Inferior parietal cortex (tissue), 1 donor: ENCODE data around the gene RGPD4.
"Not testable (repeated sequence)": the region's sequence is repeated elsewhere in the genome, so short reads cannot be mapped to it uniquely, and the experiment has no call there.

Experiments used
- DNase-seq: peaks from one replicate; pipeline ENCODE4 v3.0.0-alpha.2; 2016; ENCODE audit errors: extremely low spot score

Gene RGPD4

GRCh38 chr2:107826749-107827148 is at the start of gene RGPD4:
Gene RGPD4, plus strand, starts transcription at chr2:107826892. Its CDS starts 122 bp downstream, at chr2:107827014.
- DNase-seq = not testable (repeated sequence)

GRCh38 chr2:107777974-107778373 is 48.7 kb upstream of the RGPD4 start:
- DNase-seq = no peak

- no peak for DNase-seq
Measured at GRCh38 chr2:107785756-107786155, 40.9 kb upstream of the RGPD4 start.

- DNase-seq = no peak
Measured at GRCh38 chr2:107790837-107791236, 35.9 kb upstream of the RGPD4 start.

GRCh38 chr2:107801498-107801897 is 25.2 kb upstream of the RGPD4 start:
- no peak for DNase-seq

GRCh38 chr2:107804608-107805498 is 21.8 kb upstream of the RGPD4 start:
- DNase-seq = no peak

DNA sequence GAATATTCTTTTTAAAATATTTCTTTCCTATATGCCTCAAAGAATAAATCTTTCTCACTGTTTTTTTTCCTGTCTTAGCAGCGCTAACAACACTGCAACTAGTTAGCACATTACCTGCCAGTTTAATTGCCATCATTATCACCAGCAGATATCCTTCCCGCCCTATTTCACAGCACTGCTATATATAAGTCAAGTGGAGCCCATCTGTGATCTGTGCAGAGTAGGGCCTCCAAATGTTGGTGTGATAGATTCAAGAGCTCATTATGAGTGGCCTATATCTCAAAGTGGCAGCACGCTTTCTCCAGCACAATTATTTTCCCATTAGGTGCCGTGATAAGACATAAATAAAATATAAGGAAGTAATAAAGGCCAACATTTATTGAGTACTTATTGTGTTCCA is 19.8 kb upstream of the RGPD4 start:
- no peak for DNase-seq

GRCh38 chr2:107807988-107808387 is 18.7 kb upstream of the RGPD4 start:
- DNase-seq = no peak

DNA sequence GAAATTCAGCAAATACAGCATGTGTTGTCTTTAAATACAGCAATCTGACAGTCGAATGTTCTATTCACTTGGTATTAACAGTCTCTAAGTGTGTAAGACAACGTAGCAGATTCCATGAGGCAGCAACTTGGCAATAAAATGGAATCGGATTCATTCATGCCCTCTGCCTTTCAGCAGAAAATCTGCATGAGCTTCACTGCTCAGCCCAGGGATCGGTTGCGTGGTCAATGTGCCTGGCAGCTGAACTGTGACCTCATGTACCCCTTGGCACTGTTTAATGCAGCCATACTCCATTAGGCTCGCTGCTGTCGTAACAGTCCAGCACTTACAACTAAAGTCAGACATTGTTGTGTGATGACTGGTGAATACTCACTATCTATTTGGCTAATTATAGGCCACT is 17.7 kb upstream of the RGPD4 start:
- no peak for DNase-seq

DNA sequence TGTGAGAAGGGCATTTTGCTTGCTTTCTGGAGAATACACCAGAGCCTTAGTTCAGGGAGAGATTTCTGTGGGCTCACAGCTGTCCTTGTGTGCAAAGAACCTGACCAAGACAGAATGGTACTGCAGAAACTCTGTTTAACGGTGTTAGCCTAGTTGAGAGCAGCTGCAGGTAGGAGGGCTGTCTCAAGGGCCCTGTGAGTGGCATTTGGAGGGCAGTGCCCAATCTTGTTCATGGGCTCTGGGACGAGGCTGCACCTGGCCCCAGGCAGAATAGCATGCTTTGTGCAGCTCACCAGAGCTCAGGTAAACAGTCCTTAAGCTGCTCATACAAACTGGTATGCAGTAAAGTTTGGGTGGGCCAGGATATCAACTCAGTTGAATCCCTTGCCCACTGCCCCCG is 16.9 kb upstream of the RGPD4 start:
- DNase-seq = no peak

GRCh38 chr2:107810734-107811133 is 16.0 kb upstream of the RGPD4 start:
- DNase-seq = no peak

DNA sequence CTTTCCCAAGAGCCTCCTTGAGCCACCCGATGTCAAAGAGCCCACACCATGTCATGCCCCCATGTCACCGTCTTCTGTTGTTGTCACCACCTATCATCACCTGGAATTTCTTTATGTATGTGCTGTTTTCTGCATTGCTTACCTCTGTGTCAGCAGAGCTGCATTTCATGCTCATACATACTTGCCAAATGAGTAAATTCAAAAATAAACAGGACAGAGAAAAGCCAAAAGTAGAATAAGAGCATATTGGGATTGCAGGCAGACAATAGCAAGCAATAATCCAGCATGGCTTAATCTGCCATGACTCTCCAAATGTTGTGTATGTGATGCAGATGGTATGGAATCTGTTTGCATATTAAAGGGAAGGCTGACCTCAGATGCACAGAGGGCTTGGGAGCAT is 15.3 kb upstream of the RGPD4 start:
- no peak for DNase-seq

GRCh38 chr2:107812006-107812405 is 14.7 kb upstream of the RGPD4 start:
- DNase-seq = no peak

- no peak for DNase-seq
Measured at GRCh38 chr2:107817378-107817777, 9.3 kb upstream of the RGPD4 start.

- no peak for DNase-seq
Measured at GRCh38 chr2:107822302-107822701, 4.4 kb upstream of the RGPD4 start.

DNA sequence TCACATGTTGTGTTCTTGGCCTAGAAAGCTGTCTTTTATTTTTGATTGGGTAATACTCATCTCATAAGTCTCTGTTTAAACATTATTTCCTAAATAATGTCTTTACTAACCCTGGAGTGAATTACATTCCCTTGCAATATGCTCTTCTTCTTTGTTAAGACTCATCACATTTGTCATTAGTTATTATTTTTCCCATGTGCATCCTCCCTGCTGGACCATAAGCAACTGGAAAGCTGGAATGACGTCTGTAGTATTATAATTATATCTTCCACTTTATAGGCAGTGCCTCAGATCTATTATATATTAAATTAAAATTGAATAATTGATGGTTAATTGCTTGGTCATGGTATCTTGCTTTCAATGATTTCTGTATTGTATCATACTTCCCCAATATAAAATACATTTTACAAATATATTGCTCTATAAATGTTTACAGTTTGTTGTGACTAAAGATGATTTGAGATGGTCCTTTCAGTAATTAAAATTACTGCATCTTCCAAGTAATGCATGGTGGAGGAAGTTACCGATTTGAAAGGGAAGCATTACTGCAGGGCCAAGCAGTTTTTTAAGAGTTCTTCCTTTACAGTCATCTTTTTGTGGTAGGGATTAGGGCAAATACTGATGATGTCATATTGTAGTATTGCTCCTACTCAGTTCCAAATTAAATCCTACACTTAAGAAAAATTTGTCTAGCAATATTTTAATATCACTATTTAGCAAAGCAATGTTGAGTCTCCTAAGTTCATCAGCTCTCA is 2.1 kb upstream of the RGPD4 start:
- DNase-seq = no peak

DNA sequence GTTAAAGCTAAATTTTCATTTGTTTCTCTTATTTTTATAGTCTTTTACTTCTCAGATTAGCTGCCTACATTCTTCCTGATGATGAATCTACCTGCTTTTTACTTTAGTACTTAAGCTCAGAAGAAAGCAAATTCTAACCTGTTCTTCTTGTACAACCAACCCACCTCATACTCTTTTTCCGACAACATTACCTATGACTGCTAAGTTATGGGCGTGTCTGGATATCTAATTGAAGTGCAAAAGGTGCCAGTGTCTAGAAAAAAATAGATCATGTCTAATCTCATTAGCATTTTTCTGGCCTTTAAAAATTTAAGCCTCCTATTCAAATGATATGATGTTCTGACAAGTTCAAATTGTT is 1.5 kb upstream of the RGPD4 start:
- no peak for DNase-seq

DNA sequence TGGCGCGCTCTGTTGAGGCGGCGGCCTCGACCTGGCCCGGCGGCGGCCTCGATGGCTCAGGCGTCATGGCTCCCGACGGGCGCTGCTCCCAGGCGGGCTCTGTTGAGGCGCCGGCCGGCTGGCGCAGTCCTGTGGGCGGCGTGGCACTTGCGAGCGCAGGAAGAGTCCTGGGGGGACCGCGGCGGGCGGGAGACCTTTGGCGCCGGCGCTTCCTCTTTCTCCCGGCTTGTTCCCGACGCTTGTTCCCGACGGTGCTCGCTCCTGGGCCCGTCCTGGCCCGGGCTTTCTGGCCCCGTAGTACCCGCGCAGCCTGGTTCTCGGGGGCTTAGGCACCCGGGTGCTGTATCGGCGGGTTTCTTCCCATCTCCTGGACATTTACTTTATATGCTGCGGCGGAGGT is 2.8 kb downstream of the RGPD4 start:
- DNase-seq = not testable (repeated sequence)

DNA sequence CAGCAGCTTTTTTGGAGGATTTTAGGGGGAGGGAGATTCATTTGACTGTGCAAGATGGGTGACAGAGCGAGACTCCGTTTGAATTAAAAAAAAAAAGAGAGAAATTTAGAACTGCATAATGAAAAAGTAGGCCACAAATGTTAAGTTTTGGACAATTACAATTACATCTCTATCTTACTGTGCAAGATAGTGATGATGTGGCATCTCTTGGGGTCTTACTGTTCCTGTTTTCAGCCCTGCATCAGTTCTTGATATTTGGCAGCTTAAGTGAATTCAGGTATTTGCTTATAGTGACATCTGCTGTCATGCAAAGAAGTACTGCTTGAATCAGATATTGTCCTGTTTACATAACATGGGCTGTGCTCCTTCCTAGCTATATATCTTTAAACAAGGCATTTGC is 6.5 kb downstream of the RGPD4 start:
- DNase-seq = not testable (repeated sequence)

DNA sequence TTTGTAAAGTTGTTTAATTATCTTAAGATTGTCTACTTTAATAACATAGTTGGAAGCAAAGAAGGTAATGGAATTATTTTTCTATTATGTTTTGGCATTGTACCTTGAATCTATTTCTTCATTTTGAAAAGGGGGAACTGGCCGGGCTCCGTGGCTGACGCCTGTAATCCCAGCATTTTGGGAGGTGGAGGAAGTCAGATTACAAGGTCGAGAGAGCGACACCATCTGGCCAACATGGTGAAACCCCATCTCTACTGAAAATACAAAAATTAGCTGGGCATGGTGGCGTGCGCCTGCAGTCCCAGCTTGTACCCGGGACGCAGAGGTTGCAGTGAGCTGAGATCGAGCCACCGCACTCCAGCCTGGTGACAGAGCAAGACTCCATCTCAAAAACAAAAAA is 6.9 kb downstream of the RGPD4 start:
- DNase-seq = not testable (repeated sequence)

GRCh38 chr2:107916121-107916520 is 89.4 kb downstream of the RGPD4 start:
- not testable (repeated sequence) for DNase-seq

DNA sequence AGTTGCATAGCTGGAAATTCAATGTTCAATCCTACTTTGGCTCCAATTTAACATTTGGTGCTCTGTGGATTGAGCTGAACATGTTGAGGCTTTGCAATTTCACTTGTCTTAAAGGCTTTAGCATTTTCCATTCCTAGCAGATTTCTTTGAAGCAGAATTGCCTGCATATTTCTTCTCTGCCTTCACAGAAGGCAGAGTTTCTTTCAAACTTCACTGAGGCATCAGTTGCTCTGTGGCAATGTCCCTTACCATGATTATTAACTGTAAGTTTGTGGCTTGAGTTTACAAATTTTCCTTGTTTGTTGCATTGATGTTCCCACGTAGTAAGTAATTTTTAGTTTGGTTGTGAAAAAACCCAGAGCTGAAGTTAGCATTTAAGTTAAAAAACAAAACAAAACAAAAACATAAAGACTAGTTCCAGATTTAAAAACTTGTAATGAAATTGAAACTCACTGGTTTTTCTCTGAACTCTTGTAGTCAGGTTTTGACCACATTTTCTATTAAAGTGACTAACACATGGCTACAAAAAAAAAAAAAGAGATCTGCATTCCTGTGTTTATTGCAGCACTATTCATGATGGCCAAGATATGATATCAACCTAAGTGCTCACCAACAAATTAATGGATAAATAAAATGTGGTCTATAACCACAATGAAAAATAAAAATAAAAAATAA is 90.1 kb downstream of the RGPD4 start:
- not testable (repeated sequence) for DNase-seq
